Measurements from ENCODE around the gene TMEM63C. TPM values are rescaled to one million over a fixed set of nuclear protein-coding genes. Genes with fewer than 3 reads are reported as not detected.

The TMEM63C gene
- total RNA-seq, 1 experiment from 2014 or later = 5.7 TPM

- TF ChIP-seq CTCF (IDR thresholded peaks at IDR 0.05 in 2 of 3, conservative IDR thresholded peaks at IDR 0.05 in 1 of 3; ENCODE audit: borderline replicate concordance in 1 of 3, insufficient read depth in 1 of 3, low read depth in 2 of 3, low read length in 2 of 3) (no peak), RAD21 (IDR thresholded peaks at IDR 0.05; ENCODE audit: low read depth) (no peak), YY1 (IDR thresholded peaks at IDR 0.05; ENCODE audit: extremely low read depth, insufficient replicate concordance, low read depth, low read length) (no peak), MAX (IDR thresholded peaks at IDR 0.05) (no peak)
Observed at GRCh38 chr14:77212097-77212870, 30.7 kb downstream of the TMEM63C start (continued).

- Histone ChIP-seq H3K9me3 (ENCODE audit: control insufficient read depth in 1 of 2, insufficient read depth in 1 of 2, low read depth in 1 of 2, low read length in 2 of 2) (no peaks in the 10 kb centered on the region), H3K79me2 (ENCODE audit: insufficient read depth, low read length) (no peaks in the 10 kb centered on the region), H3K9me2 (ENCODE audit: insufficient read depth) (no peaks in the 10 kb centered on the region), H3K4me2 (ENCODE audit: low read length) (peak overlapping the region; percentile 23; the same call in 1 of the 2 replicates), H2AFZ (ENCODE audit: low read depth, low read length, poor library complexity, severe bottlenecking) (no peak overlapping the region), H3K4me1 (ENCODE audit: control insufficient read depth in 1 of 2, insufficient read depth in 2 of 2, low read length in 2 of 2) (peaks cover 0 to 5% of the 10 kb centered on the region in 2 experiments; a peak in 2 of 4 replicates), H3K27ac (ENCODE audit: low read depth, low read length) (no peak overlapping the region), H4K20me1 (ENCODE audit: insufficient read depth) (no peaks in the 10 kb centered on the region), H3K9ac (ENCODE audit: low read length) (no peak overlapping the region), H3K36me3 (ENCODE audit: control insufficient read depth in 1 of 2, insufficient read depth in 2 of 2, low read length in 2 of 2) (no peaks in the 10 kb centered on the region), H3K4me3 (replicated peaks in 1 of 2; ENCODE audit: low read depth in 1 of 2, low read length in 2 of 2) (no peak overlapping the region), H3K27me3 (ENCODE audit: insufficient read depth, low read length) (no peaks in the 10 kb centered on the region)
- no TSS peak for BruUV-seq (replicated peaks)
- DNase-seq (ENCODE audit: low read depth, low spot score) = peak; percentile 28
- intact Hi-C loops (cut with micrococcal nuclease) = loop anchor here (1.0 to 2.0 kb wide), 2 partner anchors 60 to 337 kb away; no protein-coding TSS in a partner anchor
- ChIA-PET CTCF (interaction anchor here (0.8 to 3.4 kb wide), 9 partner anchors 9 to 428 kb away, joined by 3 to 66 read pairs (median 4); no protein-coding TSS in a partner anchor), RAD21 (ENCODE audit: low non-redundant PET in 1 of 2, low total read pairs in 2 of 2, uncharacterized antibody in 2 of 2, unreplicated experiment in 2 of 2) (interaction anchor here (1.3 to 1.6 kb wide), 3 partner anchors 60 to 61 kb away, joined by 3 to 8 read pairs (median 6); no protein-coding TSS in a partner anchor), POLR2A (interaction anchor here (0.6 to 0.7 kb wide), 2 partner anchors 35 to 62 kb away, joined by 3 read pairs; no protein-coding TSS in a partner anchor)
- peak; percentile 99 for ATAC-seq
- TF ChIP-seq ELF1 (IDR thresholded peaks at IDR 0.05; ENCODE audit: borderline replicate concordance, low read depth) (no peak), REST (IDR thresholded peaks at IDR 0.05; ENCODE audit: low read depth) (no peak), CTCF (IDR thresholded peaks at IDR 0.05 in 2 of 3, conservative IDR thresholded peaks at IDR 0.05 in 1 of 3; ENCODE audit: borderline replicate concordance in 1 of 3, insufficient read depth in 1 of 3, low read depth in 2 of 3, low read length in 2 of 3) (peak; percentile 71 to 93 (median 83); a peak in 5 of 6 replicates), JUND (IDR thresholded peaks at IDR 0.05) (no peak), EZH2phosphoT487 (IDR thresholded peaks at IDR 0.05; ENCODE audit: borderline replicate concordance) (no peak), ZFX (IDR thresholded peaks at IDR 0.05) (no peak), RAD21 (IDR thresholded peaks at IDR 0.05; ENCODE audit: low read depth) (peak; percentile 82), SIN3A (IDR thresholded peaks at IDR 0.05; ENCODE audit: low read depth) (no peak), CBX3 (IDR thresholded peaks at IDR 0.05; ENCODE audit: low read depth) (no peak), CEBPB (IDR thresholded peaks at IDR 0.05; ENCODE audit: low read depth) (no peak)
Observed at GRCh38 chr14:77212943-77213678, 31.5 kb downstream of the TMEM63C start.

Data from HCT116 (cell line).